GM12892 (cell line): ENCODE data around the gene CTNND2.

Source experiments
- POLR2A ChIP-seq: IDR thresholded peaks from 2 replicates; pipeline ENCODE4 v1.6.1; 2011; ENCODE audit warnings: low read depth, low read length, control low read depth
- TAF1 ChIP-seq: IDR thresholded peaks from 2 replicates; pipeline ENCODE4 v1.6.1; 2011; ENCODE audit warnings: low read depth, mild to moderate bottlenecking, control low read depth, low read length, borderline replicate concordance

GRCh38 chr5:11518676-11519075 lies 385.6 kb downstream of the CTNND2 start:
- TF ChIP-seq TAF1 (no peak), POLR2A (no peak)
